Activated B cell treated with CpG ODN at 0.5 μM for 24 hours (primary cell): ENCODE results near the gene CMTR1. TPM values are rescaled to one million over a fixed set of nuclear protein-coding genes. Genes with fewer than 3 reads are reported as not detected.

ENCODE experiments used
- ATAC-seq: fragments of 200-7000 bp; cut with Tn5 transposase; one replicate; pipeline ENCODE4 v1.10.0; 2021; ENCODE audit warnings: low read depth, mild to moderate bottlenecking, moderate library complexity
- CTCF ChIA-PET: fragments of 350-600 bp; sonication (Branson Sonifier 250); formaldehyde crosslinking; loops from one replicate; lab custom pipeline; 2021; ENCODE audit warnings: antibody characterized with exemption; lab: Charles Lee
- POLR2A ChIA-PET: fragments of 350-600 bp; sonication (Branson Sonifier 250); formaldehyde crosslinking; loops from one replicate; lab custom pipeline; 2021; ENCODE audit warnings: antibody characterized with exemption; lab: Charles Lee
- DNase-seq: peaks from one replicate; pipeline ENCODE4 v3.0.0; 2022
- H3K27ac Mint-ChIP-seq: one replicate; pipeline ENCODE4 v1.8.0; 2020; ENCODE audit warnings: mixed read lengths
- H3K27me3 Mint-ChIP-seq: one replicate; pipeline ENCODE4 v1.8.0; 2021; ENCODE audit warnings: mixed read lengths
- H3K36me3 Mint-ChIP-seq: one replicate; pipeline ENCODE4 v1.8.0; 2021; ENCODE audit warnings: low read depth, mixed read lengths
- H3K4me1 Mint-ChIP-seq: one replicate; pipeline ENCODE4 v1.8.0; 2021; ENCODE audit warnings: mixed read lengths
- H3K4me3 Mint-ChIP-seq: one replicate; pipeline ENCODE4 v1.8.0; 2020; ENCODE audit warnings: mild to moderate bottlenecking, mixed read lengths
- H3K9me3 Mint-ChIP-seq: one replicate; pipeline ENCODE4 v1.8.0; 2020; ENCODE audit warnings: mixed read lengths
- intact Hi-C: fragments of 100-400 bp; cut with micrococcal nuclease; formaldehyde crosslinking; loops from one replicate; pipeline ENCODE4 v1.15.1; 2024
- total RNA-seq: library from RNA; stranded (reverse); gene quantifications from 2 replicates; pipeline ENCODE4 v1.2.3, GENCODE V29; 2022
- TF ChIP-seq, protein P1 (sequence below): fragments of 200-600 bp; IDR thresholded peaks from one replicate; pipeline ENCODE4 v1.8.0; 2022; ENCODE audit warnings: antibody characterized with exemption, mild to moderate bottlenecking

CMTR1 gene
- total RNA-seq, 1 donor from 2014 or later = 65.7 TPM

DNA sequence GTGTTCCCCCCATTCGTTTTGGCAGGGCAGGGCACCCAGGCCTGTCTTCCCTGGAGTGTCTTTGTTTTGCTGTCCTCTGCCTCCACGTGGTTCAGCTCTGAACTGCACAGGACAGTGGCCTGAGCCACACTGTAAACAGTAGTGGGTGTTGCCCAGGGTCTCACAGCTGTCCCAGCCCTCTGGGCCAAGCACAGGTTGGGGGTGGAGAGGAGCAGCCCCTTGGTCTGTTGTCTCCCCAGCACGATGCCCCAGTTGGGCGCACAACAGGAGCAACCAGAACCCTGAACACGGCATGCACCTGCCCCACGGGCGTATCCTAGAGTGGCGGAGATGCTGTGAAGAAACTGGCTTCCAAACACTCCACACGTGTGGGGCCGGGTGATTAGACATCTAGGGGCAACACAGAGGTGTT, 52.3 kb downstream of the CMTR1 start:
- ATAC-seq = no peak
- intact Hi-C loops = loop anchor here (10.0 kb wide), 1 partner anchor 380 kb away; no protein-coding TSS in a partner anchor
- Mint-ChIP-seq H3K36me3 (peaks cover 36% of the 10 kb centered on the region), H3K27me3 (no peaks in the 10 kb centered on the region), H3K27ac (no peak overlapping the region), H3K9me3 (no peaks in the 10 kb centered on the region), H3K4me1 (peaks cover 11% of the 10 kb centered on the region), H3K4me3 (no peak overlapping the region)
- TF ChIP-seq, protein P1, sequence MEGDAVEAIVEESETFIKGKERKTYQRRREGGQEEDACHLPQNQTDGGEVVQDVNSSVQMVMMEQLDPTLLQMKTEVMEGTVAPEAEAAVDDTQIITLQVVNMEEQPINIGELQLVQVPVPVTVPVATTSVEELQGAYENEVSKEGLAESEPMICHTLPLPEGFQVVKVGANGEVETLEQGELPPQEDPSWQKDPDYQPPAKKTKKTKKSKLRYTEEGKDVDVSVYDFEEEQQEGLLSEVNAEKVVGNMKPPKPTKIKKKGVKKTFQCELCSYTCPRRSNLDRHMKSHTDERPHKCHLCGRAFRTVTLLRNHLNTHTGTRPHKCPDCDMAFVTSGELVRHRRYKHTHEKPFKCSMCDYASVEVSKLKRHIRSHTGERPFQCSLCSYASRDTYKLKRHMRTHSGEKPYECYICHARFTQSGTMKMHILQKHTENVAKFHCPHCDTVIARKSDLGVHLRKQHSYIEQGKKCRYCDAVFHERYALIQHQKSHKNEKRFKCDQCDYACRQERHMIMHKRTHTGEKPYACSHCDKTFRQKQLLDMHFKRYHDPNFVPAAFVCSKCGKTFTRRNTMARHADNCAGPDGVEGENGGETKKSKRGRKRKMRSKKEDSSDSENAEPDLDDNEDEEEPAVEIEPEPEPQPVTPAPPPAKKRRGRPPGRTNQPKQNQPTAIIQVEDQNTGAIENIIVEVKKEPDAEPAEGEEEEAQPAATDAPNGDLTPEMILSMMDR = no peak
- DNase-seq = no peak
- ChIA-PET POLR2A (no interaction called here), CTCF (interaction anchor here (0.7 to 2.3 kb wide), 9 partner anchors 10 to 1087 kb away, joined by 3 to 22 read pairs (median 4); partner anchors contain the start of gene CCDC167)

DNA sequence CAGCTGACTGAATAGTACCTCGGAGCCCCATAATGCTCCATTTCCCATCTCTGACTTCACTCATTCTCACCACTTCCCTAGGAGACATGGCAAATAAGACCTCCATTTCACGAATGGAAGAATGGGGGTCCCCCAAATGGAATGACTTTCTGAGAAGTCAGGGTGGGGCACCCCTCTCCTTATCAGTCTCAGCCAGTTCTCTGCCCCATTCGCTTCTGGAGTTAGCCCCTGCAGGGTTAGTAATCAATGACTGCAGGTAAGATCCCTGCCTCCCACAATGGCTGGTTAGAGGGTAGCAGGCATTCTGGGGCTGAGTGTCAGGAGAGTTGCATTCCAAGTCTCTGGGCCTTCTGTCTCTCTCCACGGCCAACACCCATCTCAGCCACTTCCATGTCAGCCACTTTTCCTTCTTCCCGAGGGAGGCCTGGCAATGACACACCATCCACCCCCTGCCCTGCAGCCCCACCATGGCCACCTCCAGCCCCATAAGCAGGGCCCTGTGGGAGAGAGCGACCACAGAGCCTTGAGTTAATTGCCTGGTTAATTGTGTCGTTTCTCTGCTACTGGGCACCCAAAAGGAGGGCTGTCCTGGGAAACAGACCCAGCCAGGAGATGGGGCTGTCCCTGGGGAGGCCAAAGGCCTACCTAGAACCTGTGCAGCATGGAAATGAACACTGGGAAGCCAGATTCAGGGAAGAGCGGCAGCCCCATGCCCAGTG, 53.3 kb downstream of the CMTR1 start:
- intact Hi-C loops = loop anchor here (10.0 kb wide), 1 partner anchor 379 kb away; no protein-coding TSS in a partner anchor
- Mint-ChIP-seq H3K4me3 (no peak overlapping the region), H3K27me3 (no peaks in the 10 kb centered on the region), H3K9me3 (no peaks in the 10 kb centered on the region), H3K4me1 (peaks cover 14% of the 10 kb centered on the region), H3K27ac (no peak overlapping the region), H3K36me3 (peaks cover 27% of the 10 kb centered on the region)
- DNase-seq (no peak), ATAC-seq (no peak)
- ChIA-PET POLR2A (interaction anchor here (0.7 kb wide), 1 partner anchor 167 kb away, joined by 5 read pairs; no protein-coding TSS in a partner anchor), CTCF (interaction anchor here (1.8 to 2.5 kb wide), 3 partner anchors 79 to 206 kb away, joined by 7 to 11 read pairs (median 9); no protein-coding TSS in a partner anchor)
- TF ChIP-seq, protein P1 = no peak

DNA sequence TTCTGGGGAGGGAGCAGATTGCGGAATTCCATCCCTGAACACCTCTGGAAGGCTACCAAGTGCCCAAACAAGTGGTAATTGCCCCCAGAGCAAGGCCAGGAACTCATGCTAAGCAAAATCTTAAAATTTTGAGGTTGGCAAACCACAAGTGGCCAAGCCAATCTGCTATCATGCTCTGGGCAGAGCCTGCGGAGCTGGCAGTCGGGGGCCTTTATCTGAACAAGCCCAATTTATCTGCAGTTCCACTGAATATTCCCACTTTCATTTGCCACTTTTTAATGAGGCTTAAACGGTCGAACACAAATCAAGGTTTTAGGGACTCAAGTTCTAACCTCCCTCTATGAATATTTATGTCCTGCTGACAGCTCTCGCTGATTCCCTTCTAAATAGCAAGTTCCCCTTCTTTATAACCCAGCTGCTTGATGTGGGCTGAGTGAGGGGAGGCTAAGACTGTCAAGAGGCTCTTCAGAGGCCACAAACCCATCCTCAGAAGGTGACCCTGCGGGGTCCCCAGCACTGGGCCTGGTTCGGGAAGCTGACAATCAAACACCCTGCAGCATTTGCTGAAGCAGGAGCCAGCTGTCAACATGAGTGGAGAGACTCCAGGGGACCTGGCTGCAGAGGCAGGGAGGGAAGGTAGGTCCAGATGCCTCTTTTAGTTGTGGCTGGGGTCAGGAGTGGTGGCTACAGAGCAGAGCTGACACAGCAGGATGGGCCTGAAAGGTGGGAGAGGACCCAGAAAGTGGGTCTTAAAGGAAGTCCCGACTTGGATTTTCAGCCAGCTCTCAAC, 54.8 kb downstream of the CMTR1 start:
- DNase-seq = no peak
- H3K27ac Mint-ChIP-seq = peak overlapping the region; percentile 41
- ATAC-seq = no peak
- peaks cover 14% of the 10 kb centered on the region for H3K4me1 Mint-ChIP-seq
- no peaks in the 10 kb centered on the region for H3K9me3 Mint-ChIP-seq
- H3K27me3 Mint-ChIP-seq = no peaks in the 10 kb centered on the region
- intact Hi-C loops = loop anchor here (10.0 kb wide), 1 partner anchor 377 kb away; no protein-coding TSS in a partner anchor
- CTCF ChIA-PET = interaction anchor here (0.8 to 2.5 kb wide), 4 partner anchors 78 to 205 kb away, joined by 3 to 9 read pairs (median 5); no protein-coding TSS in a partner anchor
- POLR2A ChIA-PET = interaction anchor here (0.8 kb wide), 1 partner anchor 17 kb away, joined by 3 read pairs; no protein-coding TSS in a partner anchor
- TF ChIP-seq, protein P1 = no peak
- H3K4me3 Mint-ChIP-seq = no peak overlapping the region
- peaks cover 14% of the 10 kb centered on the region for H3K36me3 Mint-ChIP-seq

DNA sequence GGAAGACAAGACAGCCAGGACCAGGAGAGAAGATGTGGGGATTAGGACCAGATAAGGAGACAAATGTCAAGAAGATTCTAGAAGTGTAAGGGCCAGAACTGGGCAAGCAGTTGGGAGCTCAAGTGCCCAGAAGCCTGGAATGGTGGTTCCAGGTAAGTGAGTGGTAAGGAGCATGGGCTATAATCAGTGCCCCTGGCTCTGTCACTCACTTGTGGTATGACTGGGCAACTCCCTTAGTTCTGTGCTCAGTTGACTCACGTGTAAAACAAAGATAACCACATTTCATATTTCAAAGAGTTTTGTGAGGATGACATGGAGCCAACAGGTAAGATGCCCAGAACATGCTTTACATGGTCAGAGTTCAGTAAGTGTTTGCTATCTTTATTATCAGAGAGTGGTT, 55.5 kb downstream of the CMTR1 start:
- ChIA-PET POLR2A (interaction anchor here (0.8 kb wide), 1 partner anchor 16 kb away, joined by 3 read pairs; no protein-coding TSS in a partner anchor), CTCF (interaction anchor here (1.1 to 2.5 kb wide), 2 partner anchors 79 to 204 kb away, joined by 3 to 9 read pairs; no protein-coding TSS in a partner anchor)
- DNase-seq = no peak
- intact Hi-C loops = loop anchor here (10.0 kb wide), 1 partner anchor 376 kb away; no protein-coding TSS in a partner anchor
- Mint-ChIP-seq H3K4me1 (peaks cover 14% of the 10 kb centered on the region), H3K27ac (peak overlapping the region; percentile 19), H3K9me3 (no peaks in the 10 kb centered on the region), H3K4me3 (no peak overlapping the region), H3K27me3 (no peaks in the 10 kb centered on the region), H3K36me3 (peaks cover 8% of the 10 kb centered on the region)
- no peak for ATAC-seq
- TF ChIP-seq, protein P1 = no peak
